HG03103 (cell line): ENCODE data around the gene PEAK1.

Experiments
- ATAC-seq: cut with Tn5 transposase; IDR thresholded peaks from one replicate; pipeline ENCODE4 v1.9.1; 2021; ENCODE audit warnings: low read depth; ENCODE audit not compliant: unreplicated experiment

Gene PEAK1

DNA sequence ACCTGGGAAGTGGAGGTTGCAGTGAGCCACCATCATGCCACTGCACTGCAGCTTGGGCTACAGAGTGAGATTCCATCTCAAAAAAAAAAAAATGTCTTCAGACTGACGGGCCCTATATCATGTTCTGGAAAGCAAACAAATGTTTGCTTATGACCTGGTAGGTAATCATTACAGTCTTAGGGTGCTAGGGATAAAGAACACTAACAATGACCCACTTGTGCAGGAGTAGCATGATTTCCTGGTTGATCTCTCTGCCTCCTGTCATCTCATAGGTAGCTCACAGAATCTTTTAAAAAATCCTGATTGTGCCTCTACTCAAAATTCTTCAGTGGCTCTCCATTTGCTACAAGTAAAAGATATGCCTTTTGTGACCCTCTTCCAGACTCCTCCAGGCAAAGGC is 274.5 kb downstream of the PEAK1 start:
- no peak for ATAC-seq

GRCh38 chr15:77144492-77145070 is 275.3 kb downstream of the PEAK1 start:
- ATAC-seq: no peak

GRCh38 chr15:77144026-77144425 is 275.9 kb downstream of the PEAK1 start:
- ATAC-seq: no peak

DNA sequence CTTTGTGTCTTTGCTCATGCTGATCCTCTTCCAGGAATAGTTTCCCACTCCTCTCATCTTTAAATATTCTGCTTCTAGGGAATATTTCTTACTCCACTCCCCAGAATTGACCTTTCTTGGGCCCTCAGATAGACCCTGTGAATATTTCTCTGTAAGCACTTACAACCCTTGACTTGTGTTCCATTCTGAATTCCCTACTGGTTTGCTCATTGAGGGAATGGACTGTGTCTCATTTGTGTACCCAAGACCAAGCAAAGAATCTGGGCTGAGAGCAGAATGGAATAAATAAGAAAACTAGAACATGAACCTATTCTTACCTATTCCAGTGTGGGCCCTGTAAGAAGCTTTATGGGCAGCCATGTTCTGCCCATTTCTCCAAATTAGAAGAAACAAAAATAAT is 276.3 kb downstream of the PEAK1 start:
- no peak for ATAC-seq

GRCh38 chr15:77143191-77143590 is 276.7 kb downstream of the PEAK1 start:
- no peak for ATAC-seq

DNA sequence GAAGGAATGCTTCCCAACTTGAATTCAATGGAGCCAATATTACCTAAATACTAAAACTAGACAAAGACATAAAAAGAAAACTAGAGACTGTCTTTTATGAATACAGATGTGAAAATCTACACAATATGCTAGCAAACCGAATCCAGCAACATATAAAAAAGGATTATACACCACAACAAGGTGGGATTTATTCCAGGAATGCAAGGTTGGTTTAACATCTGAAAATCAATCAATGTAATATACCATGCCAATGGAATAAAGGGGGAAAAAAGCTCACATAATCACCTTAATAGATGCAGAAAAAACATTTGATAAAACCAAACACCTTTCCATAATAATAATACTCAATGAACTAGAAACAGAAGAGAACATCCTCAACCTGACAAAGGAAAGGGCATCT is 279.7 kb downstream of the PEAK1 start:
- no peak for ATAC-seq

- no peak for ATAC-seq
Measured at GRCh38 chr15:77139312-77139711, 280.6 kb downstream of the PEAK1 start.

- no peak for ATAC-seq
Measured at GRCh38 chr15:77138167-77138522, 281.8 kb downstream of the PEAK1 start.

DNA sequence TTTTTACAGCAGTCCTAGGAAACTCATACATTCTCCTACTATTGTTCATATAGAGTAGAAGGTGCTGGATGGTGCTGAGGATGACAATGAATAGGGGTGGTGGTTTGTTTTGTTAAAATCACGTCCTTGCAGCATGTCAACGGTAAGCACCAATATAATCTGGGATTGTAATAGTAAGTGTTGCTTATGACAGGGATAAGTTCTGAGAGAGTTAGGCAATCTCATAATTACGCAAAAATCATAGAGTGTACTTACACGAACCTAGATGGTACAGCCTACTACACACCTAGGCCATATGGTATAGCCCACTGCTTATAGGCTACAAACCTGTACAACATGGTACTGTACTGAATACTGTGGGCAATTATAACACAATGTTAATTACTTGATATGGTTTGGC is 284.7 kb downstream of the PEAK1 start:
- no peak for ATAC-seq

- no peak for ATAC-seq
Measured at GRCh38 chr15:77130315-77130930, 289.5 kb downstream of the PEAK1 start.

DNA sequence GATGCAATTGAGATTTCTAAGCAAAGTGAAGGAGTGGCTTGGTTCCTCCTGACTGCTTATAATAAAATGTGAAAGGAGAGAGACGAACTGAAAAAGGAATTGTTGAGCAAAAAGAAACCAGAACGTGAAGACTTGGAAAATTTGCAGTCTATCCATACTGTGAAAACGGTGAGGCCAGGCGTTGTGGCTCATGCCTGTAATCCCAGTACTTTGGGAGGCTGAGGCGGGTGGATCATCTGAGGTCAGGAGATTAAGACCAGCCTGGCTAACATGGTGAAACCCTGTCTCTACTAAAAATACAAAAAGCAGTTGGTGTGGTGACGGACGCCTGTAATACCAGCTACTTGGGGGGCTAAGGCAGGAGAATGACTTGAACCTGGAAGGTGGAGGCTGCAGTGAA is 292.3 kb downstream of the PEAK1 start:
- no peak for ATAC-seq

- no peak for ATAC-seq
Measured at GRCh38 chr15:77126529-77127326, 293.2 kb downstream of the PEAK1 start.

DNA sequence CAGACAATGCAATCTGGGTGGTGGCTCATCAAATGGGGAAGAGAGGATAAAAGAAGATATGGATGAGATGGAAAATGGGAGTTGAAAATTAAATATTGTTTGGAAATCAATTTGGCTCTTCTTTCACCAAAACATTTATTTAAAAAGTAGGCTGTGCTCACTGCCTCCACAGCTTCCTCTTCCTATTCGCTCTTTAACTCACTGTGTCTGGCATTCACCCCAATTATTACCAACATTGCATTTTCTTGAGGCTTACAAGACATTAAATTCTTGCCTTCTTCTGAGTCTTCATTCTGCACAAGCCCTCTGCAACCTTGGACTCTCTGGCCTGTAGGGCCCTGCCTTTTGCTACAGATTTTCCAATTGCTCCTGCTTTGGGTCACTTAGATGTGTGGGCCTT is 296.1 kb downstream of the PEAK1 start:
- no peak for ATAC-seq

DNA sequence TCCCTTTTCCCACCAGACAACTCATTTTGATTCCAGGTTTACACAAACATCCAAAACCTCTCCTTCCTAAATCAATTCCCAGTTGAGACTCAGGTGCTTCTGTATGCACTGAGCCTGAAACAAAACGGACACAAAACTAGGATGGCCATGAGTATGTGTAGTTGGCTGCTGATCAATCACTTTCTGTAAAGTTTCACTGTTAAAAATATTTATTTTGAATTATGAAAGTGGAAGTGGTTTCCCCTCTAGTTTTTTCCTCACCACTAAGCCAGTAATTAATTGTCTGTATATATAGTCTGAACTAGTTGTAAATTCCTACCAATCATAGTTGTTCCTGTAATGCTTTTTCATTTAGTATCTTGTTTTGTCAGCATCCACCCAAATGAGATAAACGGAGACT is 297.3 kb downstream of the PEAK1 start:
- no peak for ATAC-seq

DNA sequence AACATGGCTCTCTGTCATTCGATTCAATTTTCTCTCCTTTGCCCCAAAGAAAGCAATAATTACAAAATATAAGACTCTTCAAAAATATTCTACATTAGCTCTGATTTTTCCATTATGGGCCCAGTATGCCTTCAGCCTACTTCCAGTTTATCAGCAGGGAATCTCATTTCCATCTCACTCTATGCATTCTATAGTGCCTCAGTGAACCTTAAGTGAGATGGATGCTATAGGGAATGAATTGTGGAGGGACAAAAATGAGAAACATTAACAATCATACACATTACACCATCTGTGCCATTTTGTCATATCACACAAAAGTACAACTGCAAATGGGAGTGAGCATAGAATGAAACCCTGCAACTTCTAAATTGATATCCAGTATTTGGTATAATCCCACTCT is 298.3 kb downstream of the PEAK1 start:
- no peak for ATAC-seq

- ATAC-seq: no peak
Measured at GRCh38 chr15:77120576-77120975, 299.3 kb downstream of the PEAK1 start.

- no peak for ATAC-seq
Measured at GRCh38 chr15:77119446-77119845, 300.5 kb downstream of the PEAK1 start.

- no peak for ATAC-seq
Measured at GRCh38 chr15:77118882-77119321, 301.0 kb downstream of the PEAK1 start.

- ATAC-seq: no peak
Measured at GRCh38 chr15:77115179-77115578, 304.7 kb downstream of the PEAK1 start.

DNA sequence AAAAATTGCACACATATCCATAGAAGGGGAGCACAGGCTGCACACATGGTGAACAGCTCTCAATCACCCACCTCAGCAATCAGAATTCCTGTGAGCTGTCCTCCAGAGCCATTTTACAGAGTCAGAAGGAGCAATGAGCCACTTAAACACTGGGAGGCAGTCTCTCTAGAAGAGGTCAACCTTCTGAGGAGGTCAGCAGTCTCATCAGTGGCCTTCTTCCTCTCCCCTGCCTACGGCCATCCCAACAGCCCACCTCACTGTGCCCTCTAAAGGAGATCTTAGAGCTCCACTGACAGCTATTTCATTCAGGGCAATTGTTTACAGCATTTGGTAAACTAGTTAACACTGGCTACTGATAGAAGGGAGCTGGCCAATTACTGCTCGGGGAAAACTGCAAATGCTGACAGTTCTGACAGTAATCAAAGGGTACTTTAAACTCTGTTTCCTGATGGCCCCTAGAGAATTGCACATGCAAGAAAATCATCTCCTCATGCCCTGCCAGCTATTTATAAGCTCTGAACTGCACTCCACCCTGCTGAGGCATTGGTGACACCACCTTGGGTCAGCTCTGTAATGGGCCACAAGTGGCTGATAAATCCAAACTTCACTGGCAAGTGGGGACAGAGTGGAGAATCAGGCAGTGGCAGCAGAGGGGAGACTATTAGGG is 306.9 kb downstream of the PEAK1 start:
- ATAC-seq: no peak

- no peak for ATAC-seq
Measured at GRCh38 chr15:77111789-77112188, 308.1 kb downstream of the PEAK1 start.
